Upper lobe of left lung (tissue), 4 donors: ENCODE results near the gene SH2D3C.

Experiments used
- POLR2A ChIP-seq, 4 donors: fragments of 450-650 bp; IDR thresholded peaks; one replicate each; pipeline ENCODE4 v1.5.1; 2016 to 2017; ENCODE audit warnings: antibody characterized with exemption in 4 of 4, mild to moderate bottlenecking in 2 of 4
- POLR2AphosphoS5 ChIP-seq, 2 donors: sonication (generic); formaldehyde crosslinking; IDR thresholded peaks; one replicate each; pipeline ENCODE4 v1.5.1; 2017; ENCODE audit warnings: antibody characterized with exemption in 2 of 2

- no peak for TF ChIP-seq POLR2A (IDR thresholded peaks at IDR 0.05)
- no peak for TF ChIP-seq POLR2AphosphoS5 (IDR thresholded peaks at IDR 0.05)
These were observed 55.5 kb downstream of the SH2D3C start for GRCh38 chr9:127723013-127723412.
